Peyer's patch (tissue), 4 donors: Measurements from ENCODE around the gene RBM23. TPM values are rescaled to one million over a fixed set of nuclear protein-coding genes. Genes with fewer than 3 reads are reported as not detected.
"Not testable (repeated sequence)": the region's sequence is repeated elsewhere in the genome, so short reads cannot be mapped to it uniquely, and the experiment has no call there.

Source experiments
- DNase-seq, 3 donors: peaks; one replicate each; pipeline ENCODE4 v3.0.0-alpha.2; 2017 to 2019
- H3K27ac ChIP-seq, 4 donors: fragments of 200-600 bp; sonication (generic); one replicate each; pipeline ENCODE4 v1.5.1; 2016 to 2019
- H3K27me3 ChIP-seq, 2 donors: fragments of 200-600 bp; sonication (generic); one replicate each; pipeline ENCODE4 v1.5.1; 2019
- H3K36me3 ChIP-seq, 3 donors: fragments of 200-600 bp; sonication (generic); one replicate each; pipeline ENCODE4 v1.5.1; 2016 to 2019
- H3K4me1 ChIP-seq, 4 donors: fragments of 200-600 bp; sonication (generic); one replicate each; pipeline ENCODE4 v1.5.1; 2016 to 2019
- H3K4me3 ChIP-seq, 4 donors: fragments of 200-600 bp; sonication (generic); 1 replicate in 3 of 4; 2 replicates in 1 of 4; pipeline ENCODE4 v1.5.1; 2016 to 2019; ENCODE audit warnings: mild to moderate bottlenecking in 1 of 4
- H3K9me3 ChIP-seq, 4 donors: fragments of 200-600 bp; sonication (generic); one replicate each; pipeline ENCODE4 v1.5.1; 2016 to 2019; ENCODE audit warnings: mild to moderate bottlenecking in 1 of 4
- POLR2A ChIP-seq, 2 donors: fragments of 450-650 bp; IDR thresholded peaks; one replicate each; pipeline ENCODE4 v1.5.1; 2017; ENCODE audit warnings: antibody characterized with exemption in 2 of 2, mild to moderate bottlenecking in 2 of 2, moderate library complexity in 2 of 2
- total RNA-seq, 4 donors: library from RNA; depleted of rRNA; stranded (reverse); fragments of >200 nt; gene quantifications; one replicate each; pipeline ENCODE4 v1.1.0, GENCODE V29; 2016
- TF ChIP-seq, protein P1 (sequence below), 6 experiments: fragments of 450-650 bp in 4 of 6; fragments of 200-600 bp in 2 of 6; sonication (generic) in 1 of 6; IDR thresholded peaks; one replicate each; pipeline ENCODE4 v1.5.1; 2017 to 2019; ENCODE audit warnings: antibody characterized with exemption in 6 of 6, mild to moderate bottlenecking in 3 of 6, moderate library complexity in 1 of 6

The RBM23 gene
- total RNA-seq, 4 donors from 2014 or later: 84.4 to 155 (median 116) TPM

GRCh38 chr14:22865424-22866405 is 53.2 kb downstream of the RBM23 start:
- Histone ChIP-seq H3K27me3 (no peaks in the 10 kb centered on the region), H3K36me3 (no peaks in the 10 kb centered on the region), H3K4me3 (no peak overlapping the region), H3K9me3 (no peaks in the 10 kb centered on the region), H3K27ac (no peak overlapping the region), H3K4me1 (peaks cover 0 to 10% (median 4%) of the 10 kb centered on the region in 4 donors)
- TF ChIP-seq, protein P1, sequence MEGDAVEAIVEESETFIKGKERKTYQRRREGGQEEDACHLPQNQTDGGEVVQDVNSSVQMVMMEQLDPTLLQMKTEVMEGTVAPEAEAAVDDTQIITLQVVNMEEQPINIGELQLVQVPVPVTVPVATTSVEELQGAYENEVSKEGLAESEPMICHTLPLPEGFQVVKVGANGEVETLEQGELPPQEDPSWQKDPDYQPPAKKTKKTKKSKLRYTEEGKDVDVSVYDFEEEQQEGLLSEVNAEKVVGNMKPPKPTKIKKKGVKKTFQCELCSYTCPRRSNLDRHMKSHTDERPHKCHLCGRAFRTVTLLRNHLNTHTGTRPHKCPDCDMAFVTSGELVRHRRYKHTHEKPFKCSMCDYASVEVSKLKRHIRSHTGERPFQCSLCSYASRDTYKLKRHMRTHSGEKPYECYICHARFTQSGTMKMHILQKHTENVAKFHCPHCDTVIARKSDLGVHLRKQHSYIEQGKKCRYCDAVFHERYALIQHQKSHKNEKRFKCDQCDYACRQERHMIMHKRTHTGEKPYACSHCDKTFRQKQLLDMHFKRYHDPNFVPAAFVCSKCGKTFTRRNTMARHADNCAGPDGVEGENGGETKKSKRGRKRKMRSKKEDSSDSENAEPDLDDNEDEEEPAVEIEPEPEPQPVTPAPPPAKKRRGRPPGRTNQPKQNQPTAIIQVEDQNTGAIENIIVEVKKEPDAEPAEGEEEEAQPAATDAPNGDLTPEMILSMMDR (IDR thresholded peaks at IDR 0.05): peak in 2 of 6 experiments; percentile 4 to 11
- no peak for TF ChIP-seq POLR2A (IDR thresholded peaks at IDR 0.05)
- DNase-seq: no peak

GRCh38 chr14:22864979-22865378 is 54.0 kb downstream of the RBM23 start:
- H3K9me3 ChIP-seq: no peaks in the 10 kb centered on the region
- DNase-seq: no peak
- no peak overlapping the region for H3K27ac ChIP-seq
- H3K4me1 ChIP-seq: peaks cover 0 to 3% (median under 1%) of the 10 kb centered on the region in 4 donors
- no peak overlapping the region for H3K4me3 ChIP-seq
- H3K36me3 ChIP-seq: no peaks in the 10 kb centered on the region
- no peak for TF ChIP-seq POLR2A (IDR thresholded peaks at IDR 0.05)
- TF ChIP-seq, protein P1 (IDR thresholded peaks at IDR 0.05): no peak
- no peaks in the 10 kb centered on the region for H3K27me3 ChIP-seq

- TF ChIP-seq, protein P1 (IDR thresholded peaks at IDR 0.05): no peak
- no peak for TF ChIP-seq POLR2A (IDR thresholded peaks at IDR 0.05)
- Histone ChIP-seq H3K27ac (no peak overlapping the region), H3K36me3 (no peaks in the 10 kb centered on the region), H3K27me3 (no peaks in the 10 kb centered on the region), H3K4me1 (no peaks in the 10 kb centered on the region), H3K9me3 (no peaks in the 10 kb centered on the region), H3K4me3 (no peak overlapping the region)
- DNase-seq: no peak
Measured at GRCh38 chr14:22861651-22862050, 57.3 kb downstream of the RBM23 start.

GRCh38 chr14:22860377-22860776 is 58.6 kb downstream of the RBM23 start:
- not testable (repeated sequence) for DNase-seq

DNA sequence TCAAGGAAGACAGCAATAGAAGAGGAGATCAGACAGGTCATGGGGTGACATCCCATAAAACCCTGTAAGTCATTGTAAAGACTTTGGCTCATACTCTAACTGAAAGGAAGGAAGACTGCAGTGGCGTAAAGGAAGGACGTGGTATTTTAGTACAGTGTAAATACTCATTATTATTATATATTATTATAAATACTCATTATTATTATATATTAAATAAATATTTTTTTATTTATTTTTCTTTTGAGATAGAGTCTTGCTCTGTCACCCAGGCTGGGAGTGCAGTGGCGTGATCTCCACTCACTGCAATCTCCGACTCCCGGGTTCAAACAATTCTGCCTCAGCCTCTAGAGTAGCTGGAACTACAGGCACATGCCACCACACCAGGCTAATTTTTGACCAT is 62.5 kb downstream of the RBM23 start:
- Histone ChIP-seq H3K9me3 (no peaks in the 10 kb centered on the region), H3K27me3 (no peaks in the 10 kb centered on the region), H3K27ac (no peak overlapping the region), H3K36me3 (no peaks in the 10 kb centered on the region), H3K4me3 (no peak overlapping the region), H3K4me1 (peaks cover 0 to 21% (median 2%) of the 10 kb centered on the region in 4 donors)
- DNase-seq: no peak
- TF ChIP-seq, protein P1 (IDR thresholded peaks at IDR 0.05): no peak
- no peak for TF ChIP-seq POLR2A (IDR thresholded peaks at IDR 0.05)

More at GRCh38 chr14:22860377-22860776, 58.6 kb downstream of the RBM23 start:
- H3K4me1 ChIP-seq, H3K36me3 ChIP-seq, H3K4me3 ChIP-seq, H3K9me3 ChIP-seq, H3K27ac ChIP-seq, H3K27me3 ChIP-seq: not testable (repeated sequence)
